Fibroblast of upper back skin (primary cell): ENCODE measurements around the gene DNAI1.

Source experiments
- DNase-seq: peaks from one replicate; pipeline ENCODE4 v3.0.0-alpha.2; 2013

DNAI1 gene

GRCh38 chr9:34491596-34491995, 33.0 kb downstream of the DNAI1 start:
- DNase-seq, result no peak

- no peak for DNase-seq
Observed at GRCh38 chr9:34492051-34492450, 33.4 kb downstream of the DNAI1 start.

- DNase-seq, result peak; percentile 49
Observed at GRCh38 chr9:34493972-34494535, 35.4 kb downstream of the DNAI1 start.

DNA sequence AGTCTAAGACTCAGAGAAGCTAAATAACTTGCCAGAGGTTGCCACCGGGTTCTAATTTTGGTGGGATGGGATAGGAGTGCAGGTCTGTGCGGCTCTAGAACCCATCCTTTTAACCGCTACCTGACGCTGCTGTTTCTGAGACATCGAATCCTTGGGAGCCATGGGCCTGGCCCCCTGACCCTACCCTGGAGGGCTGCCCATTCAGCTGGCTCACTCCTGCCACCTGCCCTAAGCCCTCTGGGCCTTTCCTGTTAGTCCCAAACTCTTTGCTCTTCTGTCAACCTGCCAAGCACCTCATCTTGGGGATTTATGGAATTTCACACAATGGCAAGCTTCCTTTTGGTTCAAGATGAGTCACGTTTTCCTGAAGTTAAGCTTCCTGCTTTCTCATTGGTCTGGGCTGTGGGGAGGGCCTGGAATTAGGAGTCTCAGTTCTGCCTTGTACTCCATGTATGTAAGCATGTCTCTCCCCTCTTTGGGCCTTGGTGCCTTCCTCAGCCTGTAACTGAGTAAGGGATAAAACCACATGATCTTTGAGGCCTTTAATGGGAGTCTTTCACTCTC, 37.6 kb downstream of the DNAI1 start:
- peak; percentile 52 for DNase-seq

- no peak for DNase-seq
Observed at GRCh38 chr9:34498553-34498952, 39.9 kb downstream of the DNAI1 start.

DNA sequence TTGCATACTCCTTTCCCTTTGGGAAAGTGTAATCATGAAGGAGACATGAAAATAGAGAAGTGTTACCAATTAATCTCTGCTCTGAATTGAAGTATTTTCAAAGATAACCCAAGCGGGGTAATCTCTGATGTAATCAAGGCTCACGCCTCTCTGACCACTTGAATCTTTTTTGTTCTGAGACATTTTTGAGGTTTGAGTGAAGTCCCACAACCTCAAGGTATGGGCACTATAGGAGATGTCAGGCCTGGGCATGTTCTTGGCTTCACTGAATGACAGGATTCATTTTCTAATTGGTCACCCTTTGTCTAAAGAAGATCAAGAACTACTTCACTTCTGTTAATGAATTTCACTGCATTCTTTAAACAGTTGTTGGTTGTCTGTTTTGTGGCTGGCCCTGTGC, 40.5 kb downstream of the DNAI1 start:
- DNase-seq, result no peak

- DNase-seq, result peak; percentile 38
Observed at GRCh38 chr9:34500623-34501267, 42.1 kb downstream of the DNAI1 start.

DNA sequence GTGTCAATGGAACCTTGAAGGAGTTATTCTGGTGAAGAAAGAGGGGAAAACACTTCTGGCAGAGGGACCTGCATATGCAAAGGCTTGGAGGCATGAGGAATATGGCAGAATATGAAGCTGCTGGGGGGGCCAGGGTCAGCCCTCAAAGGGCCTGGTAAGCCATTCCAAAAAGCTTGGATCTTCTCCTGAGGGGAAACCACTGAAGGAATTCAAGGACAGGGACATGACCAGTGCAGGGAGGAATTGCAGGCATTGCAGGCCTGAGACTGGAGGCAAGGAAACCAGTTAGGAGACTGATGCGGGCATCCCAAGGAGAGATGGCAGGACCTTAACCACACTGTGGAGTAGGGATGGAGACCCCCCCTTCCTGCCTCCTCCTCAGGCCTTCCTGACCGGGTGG, 42.8 kb downstream of the DNAI1 start:
- no peak for DNase-seq

- peak; percentile 77 for DNase-seq
Observed at GRCh38 chr9:34501889-34502425, 43.4 kb downstream of the DNAI1 start.

GRCh38 chr9:34502471-34502870, 43.9 kb downstream of the DNAI1 start:
- DNase-seq, result no peak

- DNase-seq, result no peak
Observed at GRCh38 chr9:34502891-34503290, 44.3 kb downstream of the DNAI1 start.

- DNase-seq, result no peak
Observed at GRCh38 chr9:34503406-34503805, 44.8 kb downstream of the DNAI1 start.

GRCh38 chr9:34505370-34506120, 46.9 kb downstream of the DNAI1 start:
- DNase-seq, result no peak

DNA sequence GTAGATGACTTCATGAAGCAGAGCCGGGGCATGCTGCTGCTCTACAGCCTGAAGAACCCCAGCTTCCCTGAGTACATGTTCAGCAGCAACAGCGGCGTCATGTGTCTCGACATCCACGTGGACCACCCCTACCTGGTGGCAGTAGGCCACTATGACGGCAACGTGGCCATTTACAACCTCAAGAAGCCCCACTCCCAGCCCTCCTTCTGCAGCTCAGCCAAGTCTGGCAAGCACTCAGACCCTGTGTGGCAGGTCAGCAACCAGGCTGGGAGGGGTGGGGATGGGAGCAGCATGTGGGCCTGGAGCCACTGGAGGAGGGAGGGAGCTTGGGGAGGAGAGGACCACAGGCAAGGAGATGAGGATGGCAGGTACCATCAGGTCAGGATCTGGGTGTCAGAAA, 48.0 kb downstream of the DNAI1 start:
- DNase-seq, result no peak

DNA sequence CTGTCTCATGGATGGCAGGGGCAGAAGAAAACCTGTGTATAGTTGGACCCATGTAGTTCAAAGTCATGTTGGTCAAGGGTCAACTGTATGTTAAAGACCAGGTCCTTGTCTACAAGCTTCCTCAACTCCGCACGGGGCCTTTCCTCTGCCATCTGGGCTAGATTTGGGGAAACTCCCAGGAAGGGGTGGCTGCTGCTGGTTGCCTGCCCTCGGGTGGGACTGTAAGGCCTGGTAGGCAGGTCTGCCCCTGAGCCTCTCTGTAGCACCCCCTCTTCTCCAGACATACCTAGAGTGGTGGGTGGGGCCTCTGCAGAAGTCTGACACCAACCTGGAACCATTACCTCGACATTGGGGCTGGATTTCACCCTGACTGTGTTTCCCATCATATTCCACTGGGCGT, 49.0 kb downstream of the DNAI1 start:
- no peak for DNase-seq

DNA sequence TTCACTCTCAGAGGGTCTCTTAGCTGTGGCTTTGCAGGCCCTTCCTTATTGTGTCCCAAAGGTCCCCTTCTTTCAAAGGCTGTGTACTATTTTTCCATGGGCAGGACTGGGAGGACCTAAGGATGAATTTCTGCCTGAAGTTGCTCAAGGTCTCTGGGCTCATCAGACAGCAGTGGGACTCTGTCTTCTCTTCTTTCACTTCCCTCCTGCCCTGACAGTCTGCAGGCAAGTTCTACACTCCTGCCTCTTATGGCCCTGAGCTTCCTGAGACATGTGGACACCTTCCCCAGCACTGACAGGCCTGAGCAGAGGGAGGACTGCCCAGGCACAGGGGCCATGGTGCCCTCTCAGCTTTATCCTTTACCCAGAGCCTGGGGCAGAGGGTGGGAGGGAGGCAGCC, 49.4 kb downstream of the DNAI1 start:
- DNase-seq, result no peak

GRCh38 chr9:34508463-34508862, 49.9 kb downstream of the DNAI1 start:
- DNase-seq, result no peak

- no peak for DNase-seq
Observed at GRCh38 chr9:34508951-34509350, 50.3 kb downstream of the DNAI1 start.

- DNase-seq, result no peak
Observed at GRCh38 chr9:34510497-34511468, 52.2 kb downstream of the DNAI1 start.

GRCh38 chr9:34512131-34513078, 53.8 kb downstream of the DNAI1 start:
- DNase-seq, result no peak

DNA sequence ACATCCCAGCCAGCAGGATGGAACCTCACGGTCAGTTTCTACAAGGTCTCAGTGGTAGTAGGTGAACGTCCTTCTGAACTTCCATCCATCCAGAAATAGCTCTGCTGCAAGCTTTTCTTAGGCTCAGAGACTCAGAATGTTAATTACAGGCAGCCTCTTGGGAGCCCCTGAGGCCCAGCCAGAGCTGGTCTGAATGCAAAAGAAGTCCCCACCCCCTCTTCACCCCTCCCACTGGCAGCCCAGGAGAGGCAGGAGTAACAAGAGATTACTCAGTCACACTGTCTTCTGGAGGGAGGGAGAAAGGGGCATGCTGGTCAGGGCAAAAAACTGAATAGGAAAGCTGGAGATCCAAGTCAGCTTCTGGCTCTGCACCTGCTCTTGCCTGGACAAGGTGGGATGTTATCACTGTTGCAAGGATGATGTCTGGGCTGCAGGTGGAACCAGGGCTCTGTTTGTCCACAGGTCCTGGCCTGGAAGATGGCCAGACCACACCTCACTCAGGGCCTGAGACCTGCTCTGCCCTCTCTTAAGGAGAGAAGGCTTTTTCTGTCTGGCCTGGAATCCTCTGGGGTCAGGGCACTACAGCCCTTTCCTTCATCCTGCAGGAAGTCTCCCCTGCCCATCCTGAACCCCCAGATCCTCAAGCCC, 55.1 kb downstream of the DNAI1 start:
- peak; percentile 39 for DNase-seq
